SK-N-SH (cell line): ENCODE data around the gene CLEC7A. TPM values are rescaled to one million over a fixed set of nuclear protein-coding genes. Genes with fewer than 3 reads are reported as not detected.

Experiments
- CTCF ChIA-PET: fragments of 300-600, 350-600 bp; formaldehyde crosslinking; extraction: SDS; loops from one replicate; lab custom pipeline; 2021; lab: Yijun Ruan, JAX
- POLR2A ChIA-PET: fragments of 350-600 bp; sonication (Branson Sonifier 250); formaldehyde crosslinking; extraction: SDS; loops from one replicate; lab custom pipeline; 2020; ENCODE audit warnings: antibody characterized with exemption, inconsistent platforms; lab: Yijun Ruan, JAX
- DNase-seq: peaks from one replicate; pipeline ENCODE4 v3.0.0; 2012
- H2AFZ ChIP-seq: fragments of 200-600 bp; sonication (generic); 2 replicates; pipeline ENCODE4 v1.8.1; 2016; ENCODE audit warnings: antibody characterized with exemption, mild to moderate bottlenecking, low read depth
- H3F3A ChIP-seq: fragments of 200-600 bp; sonication (generic); replicated peaks from 2 replicates; pipeline ENCODE3; 2016; ENCODE audit warnings: antibody characterized with exemption, mild to moderate bottlenecking; ENCODE audit not compliant: insufficient read depth
- H3K27ac ChIP-seq, 2 experiments: fragments of 200-500 bp in 1 of 2; fragments of 200-600 bp in 1 of 2; sonication (Bioruptor generic) in 1 of 2; sonication (generic), shearing (Covaris generic) in 1 of 2; 2 replicates each; pipeline versions ENCODE4 v1.5.1 to v1.6.1; 2014 to 2016; ENCODE audit warnings: low read depth in 2 of 2, inconsistent platforms in 1 of 2, low read length in 1 of 2, mild to moderate bottlenecking in 1 of 2, mixed read lengths in 1 of 2
- H3K27me3 ChIP-seq: fragments of 200-600 bp; sonication (generic), shearing (Covaris generic); 2 replicates; pipeline ENCODE4 v1.6.1; 2016; ENCODE audit warnings: mixed run types; ENCODE audit not compliant: insufficient read depth
- H3K36me3 ChIP-seq, 2 experiments: fragments of 200-500 bp in 1 of 2; fragments of 200-600 bp in 1 of 2; sonication (Bioruptor generic) in 1 of 2; sonication (generic) in 1 of 2; replicated peaks in 1 of 2; 2 replicates each; pipeline versions ENCODE3 to v1.5.1; 2014 to 2016; ENCODE audit warnings: low read length in 1 of 2, mild to moderate bottlenecking in 1 of 2; ENCODE audit not compliant: insufficient read depth in 2 of 2, control insufficient read depth in 1 of 2
- H3K4me1 ChIP-seq, 2 experiments: fragments of 200-500 bp in 1 of 2; fragments of 200-600 bp in 1 of 2; sonication (Bioruptor generic) in 1 of 2; sonication (generic), shearing (Covaris generic) in 1 of 2; 2 replicates each; pipeline versions ENCODE4 v1.5.1 to v1.6.1; 2014 to 2016; ENCODE audit warnings: low read depth in 1 of 2, low read length in 1 of 2, mixed run types in 1 of 2; ENCODE audit not compliant: insufficient read depth in 2 of 2, control insufficient read depth in 1 of 2
- H3K4me2 ChIP-seq: fragments of 200-600 bp; sonication (generic), shearing (Covaris generic); 2 replicates; pipeline ENCODE4 v1.6.1; 2017; ENCODE audit warnings: mixed run types
- H3K4me3 ChIP-seq, 2 experiments: fragments of 200-500 bp in 1 of 2; fragments of 200-600 bp in 1 of 2; sonication (Bioruptor generic) in 1 of 2; sonication (generic), shearing (Covaris generic) in 1 of 2; 2 replicates each; pipeline versions ENCODE4 v1.5.1 to v1.8.1; 2014 to 2016; ENCODE audit warnings: low read depth in 2 of 2, inconsistent platforms in 1 of 2, low read length in 1 of 2, mild to moderate bottlenecking in 1 of 2, mixed read lengths in 1 of 2, moderate library complexity in 1 of 2
- H3K79me2 ChIP-seq: fragments of 200-600 bp; sonication (generic); 2 replicates; pipeline ENCODE4 v1.8.1; 2017; ENCODE audit warnings: mild to moderate bottlenecking; ENCODE audit not compliant: insufficient read depth
- H3K9ac ChIP-seq: fragments of 200-600 bp; sonication (generic); 2 replicates; pipeline ENCODE4 v1.6.1; 2017; ENCODE audit warnings: mixed run types
- H3K9me2 ChIP-seq: fragments of 200-600 bp; sonication (generic); 2 replicates; pipeline ENCODE4 v1.6.1; 2017; ENCODE audit warnings: mixed run types
- H3K9me3 ChIP-seq: fragments of 200-600 bp; sonication (generic); 2 replicates; pipeline ENCODE4 v1.6.1; 2017; ENCODE audit warnings: mixed run types, mild to moderate bottlenecking, moderate library complexity
- H4K20me1 ChIP-seq: fragments of 200-600 bp; sonication (generic); 2 replicates; pipeline ENCODE4 v1.6.1; 2017; ENCODE audit warnings: mild to moderate bottlenecking, mixed run types; ENCODE audit not compliant: insufficient read depth
- EP300 ChIP-seq, 2 experiments: IDR thresholded peaks; 2 replicates each; pipeline versions ENCODE4 v1.4.0 to v1.6.1; 2012; ENCODE audit warnings: borderline replicate concordance in 1 of 2, low read depth in 1 of 2, low read length in 1 of 2
- EZH2phosphoT487 ChIP-seq: fragments of 200-600 bp; sonication (generic); IDR thresholded peaks from 2 replicates; pipeline ENCODE4 v1.6.1; 2017; ENCODE audit warnings: low read depth, mixed run types, mild to moderate bottlenecking, antibody characterized with exemption, moderate library complexity, borderline replicate concordance
- GABPA ChIP-seq: IDR thresholded peaks from 2 replicates; pipeline ENCODE4 v1.4.0; 2012; ENCODE audit warnings: low read depth, mild to moderate bottlenecking
- GATA2 ChIP-seq: sonication (generic); formaldehyde crosslinking; IDR thresholded peaks from 2 replicates; pipeline ENCODE4 v1.5.0; 2020; ENCODE audit warnings: mild to moderate bottlenecking, missing genetic modification reagents
- NFIC ChIP-seq: IDR thresholded peaks from 2 replicates; pipeline ENCODE4 v1.4.0; 2012; ENCODE audit warnings: borderline replicate concordance
- POLR2AphosphoS5 ChIP-seq: IDR thresholded peaks from 2 replicates; pipeline ENCODE4 v1.6.1; 2012; ENCODE audit warnings: low read depth, low read length
- SMC3 ChIP-seq: IDR thresholded peaks from 2 replicates; pipeline ENCODE4 v1.6.1; 2012; ENCODE audit warnings: low read depth, low read length, improper control_type of control experiment
- TAF1 ChIP-seq: IDR thresholded peaks from 2 replicates; pipeline ENCODE4 v1.6.1; 2012; ENCODE audit warnings: low read depth, mild to moderate bottlenecking, low read length, moderate library complexity, borderline replicate concordance
- WGBS: methylation state at CpG from one replicate; pipeline ENCODE4 v1.1.6; 2017; ENCODE audit warnings: low lambda C conversion rate; 5-methylcytosine and 5-hydroxymethylcytosine counted together
- polyA plus RNA-seq, 3 experiments: library from polyadenylated mRNA; depleted of rRNA; stranded (reverse); fragments of >200 nt; gene quantifications; 2 replicates each; pipeline ENCODE4 v1.2.3, GENCODE V29; 2012
- TF ChIP-seq, protein P1 (sequence below): fragments of 150-350 bp; IDR thresholded peaks from 2 replicates; pipeline ENCODE4 v1.6.1; 2016; ENCODE audit warnings: mild to moderate bottlenecking, low read depth, low read length
- TF ChIP-seq, protein P2 (sequence below): fragments of 150-350 bp; IDR thresholded peaks from 2 replicates; pipeline ENCODE4 v1.6.1; 2017; ENCODE audit warnings: antibody characterized with exemption, low read length, low read depth, borderline replicate concordance
- TF ChIP-seq, protein P3 (sequence below): IDR thresholded peaks from 2 replicates; pipeline ENCODE4; 2012

The CLEC7A gene
- polyA plus RNA-seq, 1 of the 3 experiments (the other 2 are of a cell fraction), result not detected

DNA sequence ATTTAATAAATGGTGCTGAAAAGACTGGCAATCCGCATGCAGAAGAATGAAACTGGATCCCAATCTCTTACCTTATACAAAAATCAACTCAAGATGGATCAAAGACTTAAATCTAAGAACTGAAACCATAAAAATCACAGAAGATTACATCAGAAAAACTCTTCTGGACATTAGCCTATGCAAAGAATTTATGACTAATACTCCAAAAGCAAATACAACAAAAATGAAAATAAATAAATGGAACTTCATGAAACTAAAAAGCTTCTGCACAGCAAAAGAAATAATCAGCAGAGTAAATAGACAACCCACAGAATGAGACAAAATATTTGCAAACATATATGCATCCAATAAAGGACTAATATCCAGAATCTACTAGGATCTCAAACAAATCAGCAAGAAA lies 16.9 kb downstream of the CLEC7A start:
- Histone ChIP-seq H3K4me3 (no peak overlapping the region), H3K36me3 (no peaks in the 10 kb centered on the region), H3K27ac (no peak overlapping the region), H3K9me3 (no peaks in the 10 kb centered on the region), H3K27me3 (peaks cover 10% of the 10 kb centered on the region; the same call in 1 of the 2 replicates), H3K79me2 (no peaks in the 10 kb centered on the region), H3K4me2 (no peak overlapping the region), H4K20me1 (no peaks in the 10 kb centered on the region), H2AFZ (no peak overlapping the region), H3F3A (no peaks in the 10 kb centered on the region), H3K4me1 (no peaks in the 10 kb centered on the region), H3K9ac (no peak overlapping the region), H3K9me2 (no peaks in the 10 kb centered on the region)
- 9% methylated on average over 1 of the region's 1 CpG for WGBS
- CTCF ChIA-PET, result no interaction called here
- no peak for DNase-seq
- POLR2A ChIA-PET, result no interaction called here
- TF ChIP-seq POLR2AphosphoS5 (no peak), GABPA (no peak), NFIC (no peak), TAF1 (no peak), EP300 (IDR thresholded peaks at IDR 0.05; ENCODE audit: borderline replicate concordance in 1 of 2, low read depth in 1 of 2, low read length in 1 of 2) (no peak), GATA2 (no peak), EZH2phosphoT487 (no peak)
- TF ChIP-seq, protein P1, sequence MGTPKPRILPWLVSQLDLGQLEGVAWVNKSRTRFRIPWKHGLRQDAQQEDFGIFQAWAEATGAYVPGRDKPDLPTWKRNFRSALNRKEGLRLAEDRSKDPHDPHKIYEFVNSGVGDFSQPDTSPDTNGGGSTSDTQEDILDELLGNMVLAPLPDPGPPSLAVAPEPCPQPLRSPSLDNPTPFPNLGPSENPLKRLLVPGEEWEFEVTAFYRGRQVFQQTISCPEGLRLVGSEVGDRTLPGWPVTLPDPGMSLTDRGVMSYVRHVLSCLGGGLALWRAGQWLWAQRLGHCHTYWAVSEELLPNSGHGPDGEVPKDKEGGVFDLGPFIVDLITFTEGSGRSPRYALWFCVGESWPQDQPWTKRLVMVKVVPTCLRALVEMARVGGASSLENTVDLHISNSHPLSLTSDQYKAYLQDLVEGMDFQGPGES, result no peak
- TF ChIP-seq, protein P2, sequence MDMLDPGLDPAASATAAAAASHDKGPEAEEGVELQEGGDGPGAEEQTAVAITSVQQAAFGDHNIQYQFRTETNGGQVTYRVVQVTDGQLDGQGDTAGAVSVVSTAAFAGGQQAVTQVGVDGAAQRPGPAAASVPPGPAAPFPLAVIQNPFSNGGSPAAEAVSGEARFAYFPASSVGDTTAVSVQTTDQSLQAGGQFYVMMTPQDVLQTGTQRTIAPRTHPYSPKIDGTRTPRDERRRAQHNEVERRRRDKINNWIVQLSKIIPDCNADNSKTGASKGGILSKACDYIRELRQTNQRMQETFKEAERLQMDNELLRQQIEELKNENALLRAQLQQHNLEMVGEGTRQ, result no peak
- TF ChIP-seq, protein P3, sequence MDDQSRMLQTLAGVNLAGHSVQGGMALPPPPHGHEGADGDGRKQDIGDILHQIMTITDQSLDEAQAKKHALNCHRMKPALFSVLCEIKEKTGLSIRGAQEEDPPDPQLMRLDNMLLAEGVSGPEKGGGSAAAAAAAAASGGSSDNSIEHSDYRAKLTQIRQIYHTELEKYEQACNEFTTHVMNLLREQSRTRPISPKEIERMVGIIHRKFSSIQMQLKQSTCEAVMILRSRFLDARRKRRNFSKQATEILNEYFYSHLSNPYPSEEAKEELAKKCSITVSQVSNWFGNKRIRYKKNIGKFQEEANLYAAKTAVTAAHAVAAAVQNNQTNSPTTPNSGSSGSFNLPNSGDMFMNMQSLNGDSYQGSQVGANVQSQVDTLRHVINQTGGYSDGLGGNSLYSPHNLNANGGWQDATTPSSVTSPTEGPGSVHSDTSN, result no peak

DNA sequence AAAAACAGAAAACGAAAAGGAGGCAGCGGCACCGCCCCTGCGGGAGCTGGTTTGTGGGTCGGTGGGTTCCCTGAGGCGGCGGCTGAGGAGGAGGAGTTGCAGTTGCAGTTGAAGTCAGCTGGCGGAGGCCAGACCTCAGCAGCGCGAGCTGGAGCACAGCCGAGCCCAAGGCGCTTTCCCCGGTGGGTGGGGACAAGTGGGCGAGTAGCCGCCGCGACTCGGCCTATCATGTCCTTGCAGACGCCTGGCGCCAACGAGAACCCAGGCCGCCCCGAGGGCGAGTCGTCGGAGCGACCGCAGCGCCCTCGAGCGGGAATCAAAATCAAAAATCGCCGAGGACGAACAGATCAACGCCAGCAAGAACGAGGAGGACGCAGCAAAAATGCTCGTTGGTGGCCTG lies 18.5 kb downstream of the CLEC7A start:
- no peaks in the 10 kb centered on the region for H3K36me3 ChIP-seq
- no peaks in the 10 kb centered on the region for H3K9me2 ChIP-seq
- no peak for DNase-seq
- no peak overlapping the region for H2AFZ ChIP-seq
- H3K9ac ChIP-seq, result no peak overlapping the region
- H3K9me3 ChIP-seq, result no peaks in the 10 kb centered on the region
- H3K4me1 ChIP-seq, result no peaks in the 10 kb centered on the region
- H3K4me2 ChIP-seq, result no peak overlapping the region
- 36% methylated on average over 21 of the region's 38 CpGs for WGBS
- H3K27ac ChIP-seq, result no peak overlapping the region
- peaks cover 10% of the 10 kb centered on the region; the same call in 1 of the 2 replicates for H3K27me3 ChIP-seq
- no peak for TF ChIP-seq SMC3
- H3F3A ChIP-seq, result no peaks in the 10 kb centered on the region
- ChIA-PET CTCF (no interaction called here), POLR2A (no interaction called here)
- no peaks in the 10 kb centered on the region for H3K79me2 ChIP-seq
- H4K20me1 ChIP-seq, result no peaks in the 10 kb centered on the region
- H3K4me3 ChIP-seq, result no peak overlapping the region
